Liver (tissue), 9 donors: ENCODE data around the gene RALGAPB. TPM values are rescaled to one million over a fixed set of nuclear protein-coding genes. Genes with fewer than 3 reads are reported as not detected.

ENCODE experiments used
- DNase-seq: peaks from one replicate; pipeline ENCODE4 v3.0.0-alpha.2; 2017; ENCODE audit warnings: low spot score
- H3K27ac ChIP-seq, 2 donors: one replicate each; pipeline ENCODE4 v1.7.0; 2013; ENCODE audit warnings: inconsistent platforms in 2 of 2, low read length in 2 of 2, control low read depth in 1 of 2, low read depth in 1 of 2, mild to moderate bottlenecking in 1 of 2
- H3K27me3 ChIP-seq, 4 donors: one replicate each; pipeline versions ENCODE4 v1.6.1 to v1.7.0; 2013; ENCODE audit warnings: low read length in 3 of 4, inconsistent platforms in 1 of 4, mild to moderate bottlenecking in 1 of 4, moderate library complexity in 1 of 4; ENCODE audit not compliant: control insufficient read depth in 4 of 4, insufficient read depth in 4 of 4
- H3K36me3 ChIP-seq, 4 donors: one replicate each; pipeline versions ENCODE4 v1.6.1 to v1.7.0; 2013; ENCODE audit warnings: low read length in 3 of 4, mild to moderate bottlenecking in 3 of 4, low read depth in 1 of 4, moderate library complexity in 1 of 4; ENCODE audit not compliant: control insufficient read depth in 4 of 4, insufficient read depth in 3 of 4
- H3K4me1 ChIP-seq, 4 donors: one replicate each; pipeline versions ENCODE4 v1.6.1 to v1.7.0; 2013; ENCODE audit warnings: low read length in 3 of 4, mild to moderate bottlenecking in 3 of 4, moderate library complexity in 1 of 4; ENCODE audit not compliant: control insufficient read depth in 4 of 4, insufficient read depth in 4 of 4
- H3K4me3 ChIP-seq, 3 donors: one replicate each; pipeline versions ENCODE4 v1.6.1 to v1.7.0; 2013; ENCODE audit warnings: low read length in 3 of 3, control low read depth in 1 of 3, low read depth in 1 of 3, mild to moderate bottlenecking in 1 of 3
- H3K9ac ChIP-seq, 2 donors: one replicate each; pipeline ENCODE4 v1.7.0; 2013; ENCODE audit warnings: low read length in 2 of 2, mild to moderate bottlenecking in 2 of 2, moderate library complexity in 2 of 2, control low read depth in 1 of 2, low read depth in 1 of 2
- H3K9me3 ChIP-seq, 4 donors: one replicate each; pipeline versions ENCODE4 v1.6.1 to v1.7.0; 2013; ENCODE audit warnings: low read length in 3 of 4; ENCODE audit not compliant: control insufficient read depth in 4 of 4
- CTCF ChIP-seq: fragments of 150-350 bp; IDR thresholded peaks from 2 replicates; pipeline ENCODE4 v1.5.1; 2017; ENCODE audit warnings: improper control_type of control experiment, low read depth, low read length; ENCODE audit not compliant: missing input control
- EGR1 ChIP-seq, 2 donors: IDR thresholded peaks; 2 replicates each; pipeline ENCODE4 v1.6.1; 2016 to 2018; ENCODE audit warnings: antibody characterized with exemption in 2 of 2, low read depth in 2 of 2
- FOXA1 ChIP-seq: IDR thresholded peaks from 2 replicates; pipeline ENCODE4 v1.6.1; 2016; ENCODE audit warnings: antibody characterized with exemption
- GABPA ChIP-seq, 2 donors: IDR thresholded peaks in 1 of 2; conservative IDR thresholded peaks in 1 of 2; 2 replicates each; pipeline ENCODE4 v1.6.1; 2016; ENCODE audit warnings: antibody characterized with exemption in 2 of 2, mild to moderate bottlenecking in 1 of 2, moderate library complexity in 1 of 2
- HNF4A ChIP-seq, 2 donors: conservative IDR thresholded peaks; 2 replicates each; pipeline ENCODE4 v1.6.1; 2016; ENCODE audit warnings: antibody characterized with exemption in 2 of 2, mild to moderate bottlenecking in 2 of 2
- HNF4G ChIP-seq: IDR thresholded peaks from 2 replicates; pipeline ENCODE4 v1.6.1; 2016; ENCODE audit warnings: antibody characterized with exemption
- MAX ChIP-seq: IDR thresholded peaks from 2 replicates; pipeline ENCODE4 v1.6.1; 2016; ENCODE audit warnings: antibody characterized with exemption
- NR2F2 ChIP-seq: IDR thresholded peaks from 2 replicates; pipeline ENCODE4 v1.6.1; 2016; ENCODE audit warnings: antibody characterized with exemption
- RAD21 ChIP-seq, 2 donors: IDR thresholded peaks; 2 replicates each; pipeline ENCODE4 v1.6.1; 2016; ENCODE audit warnings: antibody characterized with exemption in 2 of 2, mild to moderate bottlenecking in 2 of 2
- RXRA ChIP-seq, 2 donors: IDR thresholded peaks; 2 replicates each; pipeline ENCODE4 v1.6.1; 2017 to 2018; ENCODE audit warnings: antibody characterized with exemption in 2 of 2, mild to moderate bottlenecking in 1 of 2
- YY1 ChIP-seq: IDR thresholded peaks from 2 replicates; pipeline ENCODE4 v1.6.1; 2016; ENCODE audit warnings: antibody characterized with exemption, mild to moderate bottlenecking
- WGBS: extraction: QIAGEN DNeasy Blood & Tissue Kit; methylation state at CpG from one replicate; pipeline ENCODE4 v1.1.7; 2013; 5-methylcytosine and 5-hydroxymethylcytosine counted together
- polyA plus RNA-seq, 2 donors: library from polyadenylated mRNA; stranded (reverse) in 1 of 2; unstranded in 1 of 2; fragments of 200-250 nt in 1 of 2; fragments of >200 nt in 1 of 2; fragmentation: Nextera tagmentation in 1 of 2; extraction: Ambion mirVana in 1 of 2; gene quantifications; one replicate each; pipeline versions ENCODE4 v1.2.1 to v1.2.3, GENCODE V29; 2013 to 2015
- total RNA-seq, 2 donors: library from RNA; depleted of rRNA; stranded (reverse); fragments of >200 nt; gene quantifications; one replicate each; pipeline ENCODE4 v1.2.3, GENCODE V29; 2014
- TF ChIP-seq, protein P1 (sequence below): IDR thresholded peaks from 2 replicates; pipeline ENCODE4 v1.6.1; 2016; ENCODE audit warnings: antibody characterized with exemption
- TF ChIP-seq, protein P2 (sequence below): IDR thresholded peaks from 2 replicates; pipeline ENCODE4 v1.6.1; 2016; ENCODE audit warnings: antibody characterized with exemption, mild to moderate bottlenecking
- TF ChIP-seq, protein P3 (sequence below): IDR thresholded peaks from 2 replicates; pipeline ENCODE4 v1.6.1; 2016; ENCODE audit warnings: antibody characterized with exemption
- donor health status: healthy.
- donor health status: healthy.
- donor health status: healthy.
- donor health status: healthy.
- donor health status: healthy.

RALGAPB gene
- total and polyA plus RNA-seq, 4 donors, result 4.3 to 19.7 (median 9.5) TPM

GRCh38 chr20:38453941-38454340 lies 18.7 kb upstream of the RALGAPB start:
- H3K27me3 ChIP-seq, result no peaks in the 10 kb centered on the region
- peaks cover 2 to 19% (median 18%) of the 10 kb centered on the region in 4 donors for H3K36me3 ChIP-seq
- no peak overlapping the region for H3K9ac ChIP-seq
- no peak overlapping the region for H3K27ac ChIP-seq
- peaks cover 0 to under 1% (median 0%) of the 10 kb centered on the region in 4 donors for H3K4me1 ChIP-seq
- TF ChIP-seq HNF4G, result no peak
- TF ChIP-seq NR2F2, result no peak
- no peak for TF ChIP-seq HNF4A (conservative IDR thresholded peaks at IDR 0.05)
- TF ChIP-seq RAD21 (IDR thresholded peaks at IDR 0.05), result no peak
- TF ChIP-seq EGR1 (IDR thresholded peaks at IDR 0.05; ENCODE audit: low read depth in 2 of 2), result no peak
- TF ChIP-seq GABPA (IDR thresholded peaks at IDR 0.05 in 1 of 2, conservative IDR thresholded peaks at IDR 0.05 in 1 of 2), result no peak
- no peak for TF ChIP-seq FOXA1
- no peak for TF ChIP-seq RXRA (IDR thresholded peaks at IDR 0.05)
- TF ChIP-seq YY1, result no peak
- TF ChIP-seq, protein P1, sequence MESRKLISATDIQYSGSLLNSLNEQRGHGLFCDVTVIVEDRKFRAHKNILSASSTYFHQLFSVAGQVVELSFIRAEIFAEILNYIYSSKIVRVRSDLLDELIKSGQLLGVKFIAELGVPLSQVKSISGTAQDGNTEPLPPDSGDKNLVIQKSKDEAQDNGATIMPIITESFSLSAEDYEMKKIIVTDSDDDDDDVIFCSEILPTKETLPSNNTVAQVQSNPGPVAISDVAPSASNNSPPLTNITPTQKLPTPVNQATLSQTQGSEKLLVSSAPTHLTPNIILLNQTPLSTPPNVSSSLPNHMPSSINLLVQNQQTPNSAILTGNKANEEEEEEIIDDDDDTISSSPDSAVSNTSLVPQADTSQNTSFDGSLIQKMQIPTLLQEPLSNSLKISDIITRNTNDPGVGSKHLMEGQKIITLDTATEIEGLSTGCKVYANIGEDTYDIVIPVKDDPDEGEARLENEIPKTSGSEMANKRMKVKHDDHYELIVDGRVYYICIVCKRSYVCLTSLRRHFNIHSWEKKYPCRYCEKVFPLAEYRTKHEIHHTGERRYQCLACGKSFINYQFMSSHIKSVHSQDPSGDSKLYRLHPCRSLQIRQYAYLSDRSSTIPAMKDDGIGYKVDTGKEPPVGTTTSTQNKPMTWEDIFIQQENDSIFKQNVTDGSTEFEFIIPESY, result no peak
- TF ChIP-seq, protein P2, sequence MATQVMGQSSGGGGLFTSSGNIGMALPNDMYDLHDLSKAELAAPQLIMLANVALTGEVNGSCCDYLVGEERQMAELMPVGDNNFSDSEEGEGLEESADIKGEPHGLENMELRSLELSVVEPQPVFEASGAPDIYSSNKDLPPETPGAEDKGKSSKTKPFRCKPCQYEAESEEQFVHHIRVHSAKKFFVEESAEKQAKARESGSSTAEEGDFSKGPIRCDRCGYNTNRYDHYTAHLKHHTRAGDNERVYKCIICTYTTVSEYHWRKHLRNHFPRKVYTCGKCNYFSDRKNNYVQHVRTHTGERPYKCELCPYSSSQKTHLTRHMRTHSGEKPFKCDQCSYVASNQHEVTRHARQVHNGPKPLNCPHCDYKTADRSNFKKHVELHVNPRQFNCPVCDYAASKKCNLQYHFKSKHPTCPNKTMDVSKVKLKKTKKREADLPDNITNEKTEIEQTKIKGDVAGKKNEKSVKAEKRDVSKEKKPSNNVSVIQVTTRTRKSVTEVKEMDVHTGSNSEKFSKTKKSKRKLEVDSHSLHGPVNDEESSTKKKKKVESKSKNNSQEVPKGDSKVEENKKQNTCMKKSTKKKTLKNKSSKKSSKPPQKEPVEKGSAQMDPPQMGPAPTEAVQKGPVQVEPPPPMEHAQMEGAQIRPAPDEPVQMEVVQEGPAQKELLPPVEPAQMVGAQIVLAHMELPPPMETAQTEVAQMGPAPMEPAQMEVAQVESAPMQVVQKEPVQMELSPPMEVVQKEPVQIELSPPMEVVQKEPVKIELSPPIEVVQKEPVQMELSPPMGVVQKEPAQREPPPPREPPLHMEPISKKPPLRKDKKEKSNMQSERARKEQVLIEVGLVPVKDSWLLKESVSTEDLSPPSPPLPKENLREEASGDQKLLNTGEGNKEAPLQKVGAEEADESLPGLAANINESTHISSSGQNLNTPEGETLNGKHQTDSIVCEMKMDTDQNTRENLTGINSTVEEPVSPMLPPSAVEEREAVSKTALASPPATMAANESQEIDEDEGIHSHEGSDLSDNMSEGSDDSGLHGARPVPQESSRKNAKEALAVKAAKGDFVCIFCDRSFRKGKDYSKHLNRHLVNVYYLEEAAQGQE, result no peak
- TF ChIP-seq, protein P3, sequence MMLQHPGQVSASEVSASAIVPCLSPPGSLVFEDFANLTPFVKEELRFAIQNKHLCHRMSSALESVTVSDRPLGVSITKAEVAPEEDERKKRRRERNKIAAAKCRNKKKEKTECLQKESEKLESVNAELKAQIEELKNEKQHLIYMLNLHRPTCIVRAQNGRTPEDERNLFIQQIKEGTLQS, result no peak
- H3K4me3 ChIP-seq, result no peak overlapping the region
- no peaks in the 10 kb centered on the region for H3K9me3 ChIP-seq
- 92% methylated on average over 2 of the region's 2 CpGs for WGBS
- no peak for DNase-seq

- DNase-seq, result no peak
- Histone ChIP-seq H3K36me3 (peaks cover 2 to 14% (median 12%) of the 10 kb centered on the region in 4 donors), H3K9ac (no peak overlapping the region), H3K4me3 (no peak overlapping the region), H3K4me1 (no peaks in the 10 kb centered on the region), H3K27ac (no peak overlapping the region), H3K27me3 (no peaks in the 10 kb centered on the region), H3K9me3 (no peaks in the 10 kb centered on the region)
- TF ChIP-seq, protein P3, result no peak
- TF ChIP-seq, protein P1, result no peak
- TF ChIP-seq CTCF (no peak), MAX (no peak), GABPA (IDR thresholded peaks at IDR 0.05 in 1 of 2, conservative IDR thresholded peaks at IDR 0.05 in 1 of 2) (no peak)
- TF ChIP-seq, protein P2, result no peak
- 96% methylated on average over 13 of the region's 13 CpGs for WGBS
Observed at GRCh38 chr20:38454556-38455473, 17.8 kb upstream of the RALGAPB start.
